NCI-H2107 treated with DMSO at 0.1 percent for 48 hours (cell line): ENCODE measurements around the gene ARTN.

Source experiments
- DNase-seq: peaks from one replicate; lab custom pipeline; 2025; ENCODE audit not compliant: unreplicated experiment; lab: John Stamatoyannopoulos, UW

Gene ARTN

GRCh38 chr1:43982241-43982640, 48.6 kb downstream of the ARTN start:
- DNase-seq: no peak

- DNase-seq: no peak
These were observed 49.2 kb downstream of the ARTN start for GRCh38 chr1:43982808-43983207.

- no peak for DNase-seq
These were observed 49.8 kb downstream of the ARTN start for GRCh38 chr1:43983253-43983899.

- DNase-seq: no peak
These were observed 51.3 kb downstream of the ARTN start for GRCh38 chr1:43984855-43985254.

- no peak for DNase-seq
These were observed 52.5 kb downstream of the ARTN start for GRCh38 chr1:43985984-43986595.

- DNase-seq: no peak
These were observed 53.1 kb downstream of the ARTN start for GRCh38 chr1:43986712-43987111.
